PC-3 (cell line): ENCODE measurements around the gene CLPTM1L. TPM values are rescaled to one million over a fixed set of nuclear protein-coding genes. Genes with fewer than 3 reads are reported as not detected.
"Not testable (repeated sequence)": the region's sequence is repeated elsewhere in the genome, so short reads cannot be mapped to it uniquely, and the experiment has no call there.

Source experiments
- ATAC-seq: fragments of 200-7000 bp; cut with Tn5 transposase; 2 replicates; pipeline ENCODE4 v1.9.1; 2020; ENCODE audit warnings: mild to moderate bottlenecking, moderate library complexity
- BruUV-seq: library from RNA; stranded (reverse); fragments of 400-500 nt; replicated peaks from 2 replicates; lab custom pipeline; 2021; lab: Mats Ljungman, UMichigan
- CTCF ChIA-PET: fragments of 300-600 bp; sonication (Branson Sonifier 250); formaldehyde crosslinking; loops from one replicate; lab custom pipeline; 2022; ENCODE audit warnings: antibody characterized with exemption; lab: Charles Lee
- POLR2A ChIA-PET: fragments of 300-600 bp; sonication (Branson Sonifier 250); formaldehyde crosslinking; loops from one replicate; lab custom pipeline; 2022; ENCODE audit warnings: antibody characterized with exemption; ENCODE audit not compliant: unreplicated experiment; lab: Charles Lee
- DNase-seq: peaks from one replicate; pipeline ENCODE4 v3.0.0-alpha.2; 2015
- H2AFZ ChIP-seq: fragments of 300-600 bp; sonication (generic); 2 replicates; pipeline ENCODE4 v1.6.0; 2016; ENCODE audit warnings: antibody characterized with exemption, low read length
- H3F3A ChIP-seq: fragments of 300-600 bp; sonication (generic); one replicate; pipeline ENCODE4 v1.6.0; 2017; ENCODE audit warnings: antibody characterized with exemption, low read length, control low read depth, mild to moderate bottlenecking; ENCODE audit not compliant: unreplicated experiment
- H3K27ac ChIP-seq: fragments of 300-600 bp; sonication (generic); 2 replicates; pipeline ENCODE4 v1.5.1; 2016; ENCODE audit warnings: mild to moderate bottlenecking, low read length
- H3K27me3 ChIP-seq: fragments of 300-600 bp; sonication (generic); 2 replicates; pipeline ENCODE4 v1.6.1; 2016; ENCODE audit warnings: low read length, mixed read lengths
- H3K36me3 ChIP-seq: fragments of 300-600 bp; sonication (generic); 2 replicates; pipeline ENCODE4 v1.6.1; 2016; ENCODE audit warnings: low read depth, mixed run types, low read length, mixed read lengths
- H3K4me1 ChIP-seq: fragments of 300-600 bp; sonication (generic); 2 replicates; pipeline ENCODE4 v1.5.1; 2016; ENCODE audit warnings: low read length; ENCODE audit not compliant: insufficient read depth
- H3K4me2 ChIP-seq: fragments of 300-600 bp; sonication (generic); 2 replicates; pipeline ENCODE4 v1.6.0; 2016; ENCODE audit warnings: low read length
- H3K4me3 ChIP-seq: fragments of 300-600 bp; sonication (generic); 2 replicates; pipeline ENCODE4 v1.5.1; 2016; ENCODE audit warnings: mild to moderate bottlenecking, low read length, mixed read lengths
- H3K79me2 ChIP-seq: fragments of 300-600 bp; sonication (generic); 2 replicates; pipeline ENCODE4 v1.6.1; 2017; ENCODE audit warnings: low read length, mixed read lengths
- H3K9ac ChIP-seq: fragments of 300-600 bp; sonication (generic); 2 replicates; pipeline ENCODE4 v1.6.0; 2016; ENCODE audit warnings: mild to moderate bottlenecking, low read length
- H3K9me2 ChIP-seq: fragments of 300-600 bp; sonication (generic); replicated peaks from 2 replicates; pipeline ENCODE4 v1.6.1; 2016; ENCODE audit warnings: mixed run types, low read length, mixed read lengths
- H3K9me3 ChIP-seq: fragments of 300-600 bp; sonication (generic); 2 replicates; pipeline ENCODE4 v1.6.1; 2016; ENCODE audit warnings: low read length, mixed read lengths
- H4K20me1 ChIP-seq: fragments of 300-600 bp; sonication (generic); 2 replicates; pipeline ENCODE4 v1.6.1; 2016; ENCODE audit warnings: low read length, mixed read lengths
- CTCF ChIP-seq: fragments of 300-600 bp; sonication (generic); conservative IDR thresholded peaks from 2 replicates; pipeline ENCODE4 v1.5.1; 2017; ENCODE audit warnings: antibody characterized with exemption, low read depth, mild to moderate bottlenecking, low read length
- EZH2 ChIP-seq: fragments of 300-600 bp; sonication (generic); IDR thresholded peaks from one replicate; pipeline ENCODE4 v1.6.1; 2017; ENCODE audit warnings: antibody characterized with exemption, mild to moderate bottlenecking, low read length; ENCODE audit not compliant: unreplicated experiment
- EZH2phosphoT487 ChIP-seq: fragments of 300-600 bp; sonication (generic); IDR thresholded peaks from 2 replicates; pipeline ENCODE4 v1.6.1; 2018; ENCODE audit warnings: mild to moderate bottlenecking, antibody characterized with exemption, low read length, borderline replicate concordance
- intact Hi-C: fragments of 100-400 bp; cut with micrococcal nuclease; formaldehyde crosslinking; loops from 2 replicates; pipeline ENCODE4 v1.9.0; 2023
- total RNA-seq: library from RNA; depleted of rRNA; stranded (reverse); fragments of >200 nt; gene quantifications from 2 replicates; pipeline ENCODE4 v1.2.3, GENCODE V29; 2014

The CLPTM1L gene
- total RNA-seq, 1 experiment from 2014 or later = 463 TPM

- Histone ChIP-seq H3K36me3 (peaks cover 55% of the 10 kb centered on the region), H4K20me1 (peaks cover 6% of the 10 kb centered on the region; the same call in 1 of the 2 replicates), H3K27me3 (no peaks in the 10 kb centered on the region), H3K79me2 (peaks cover 2% of the 10 kb centered on the region; the same call in 1 of the 2 replicates), H2AFZ (no peak overlapping the region), H3K9ac (no peak overlapping the region), H3K4me3 (no peak overlapping the region), H3F3A (no peaks in the 10 kb centered on the region), H3K9me2 (no peaks in the 10 kb centered on the region), H3K4me2 (no peak overlapping the region), H3K4me1 (no peaks in the 10 kb centered on the region), H3K9me3 (no peaks in the 10 kb centered on the region), H3K27ac (no peak overlapping the region)
- no peak for DNase-seq
- CTCF ChIA-PET = no interaction called here
- no peak for TF ChIP-seq EZH2
- TF ChIP-seq CTCF = no peak
- no peak for TF ChIP-seq EZH2phosphoT487
- BruUV-seq = no TSS peak
- POLR2A ChIA-PET = interaction anchor here (0.6 kb wide), 1 partner anchor 168 kb away, joined by 3 read pairs; no protein-coding TSS in a partner anchor
- intact Hi-C loops = no loop called here
- ATAC-seq = no peak
Measured at GRCh38 chr5:1334831-1335539, 9.9 kb downstream of the CLPTM1L start.

GRCh38 chr5:1333986-1334385 is 10.9 kb downstream of the CLPTM1L start:
- no TSS peak for BruUV-seq
- Histone ChIP-seq H3K36me3 (peaks cover 59% of the 10 kb centered on the region), H3K27ac (no peak overlapping the region), H3K9me2 (no peaks in the 10 kb centered on the region), H3K4me3 (no peak overlapping the region), H3K4me1 (peaks cover 2% of the 10 kb centered on the region; the same call in 1 of the 2 replicates), H3K27me3 (no peaks in the 10 kb centered on the region), H3F3A (no peaks in the 10 kb centered on the region), H4K20me1 (peaks cover 7% of the 10 kb centered on the region; the same call in 1 of the 2 replicates), H3K79me2 (no peaks in the 10 kb centered on the region), H3K9ac (no peak overlapping the region), H3K9me3 (no peaks in the 10 kb centered on the region), H3K4me2 (no peak overlapping the region), H2AFZ (no peak overlapping the region)
- POLR2A ChIA-PET = no interaction called here
- TF ChIP-seq EZH2phosphoT487 (no peak), EZH2 (no peak), CTCF (no peak)
- intact Hi-C loops = no loop called here
- ATAC-seq (no peak), DNase-seq (no peak)
- CTCF ChIA-PET = no interaction called here

GRCh38 chr5:1333286-1333685 is 11.6 kb downstream of the CLPTM1L start:
- H3K4me2 ChIP-seq, H3K9me2 ChIP-seq, POLR2A ChIA-PET, intact Hi-C loops, DNase-seq, H3K9ac ChIP-seq, CTCF ChIA-PET, H3K79me2 ChIP-seq, H3K27me3 ChIP-seq, H3K9me3 ChIP-seq, BruUV-seq, ATAC-seq, H3K4me1 ChIP-seq, H3K4me3 ChIP-seq, H2AFZ ChIP-seq, H3K27ac ChIP-seq, H3F3A ChIP-seq: not testable (repeated sequence)
- Histone ChIP-seq H3K36me3 (peaks cover 56% of the 10 kb centered on the region), H4K20me1 (peaks cover 11% of the 10 kb centered on the region; the same call in 1 of the 2 replicates)
